Transverse colon (tissue), 3 donors: ENCODE results near the gene SUMF1.

Source experiments
- CTCF ChIP-seq, 5 experiments: fragments of 200-600 bp in 3 of 5; fragments of 450-650 bp in 2 of 5; sonication (generic) in 3 of 5; IDR thresholded peaks; 1 replicate in 2 of 5; 2 replicates in 3 of 5; pipeline ENCODE4 v1.5.1; 2016 to 2017; ENCODE audit warnings: antibody characterized with exemption in 5 of 5, inconsistent platforms in 3 of 5, mild to moderate bottlenecking in 2 of 5, moderate library complexity in 1 of 5
- EP300 ChIP-seq: sonication (generic); formaldehyde crosslinking; IDR thresholded peaks from one replicate; pipeline ENCODE4 v1.6.1; 2017; ENCODE audit warnings: antibody characterized with exemption, low read depth

- TF ChIP-seq CTCF (IDR thresholded peaks at IDR 0.05) (no peak), EP300 (no peak)
Measured at GRCh38 chr3:4508048-4508981, 41.2 kb upstream of the SUMF1 start.
